HG02981 (cell line): ENCODE measurements around the gene UBE2D1.

Experiments
- ATAC-seq: cut with Tn5 transposase; IDR thresholded peaks from one replicate; pipeline ENCODE4 v1.9.1; 2021; ENCODE audit warnings: mild to moderate bottlenecking, moderate library complexity; ENCODE audit not compliant: unreplicated experiment

UBE2D1 gene

DNA sequence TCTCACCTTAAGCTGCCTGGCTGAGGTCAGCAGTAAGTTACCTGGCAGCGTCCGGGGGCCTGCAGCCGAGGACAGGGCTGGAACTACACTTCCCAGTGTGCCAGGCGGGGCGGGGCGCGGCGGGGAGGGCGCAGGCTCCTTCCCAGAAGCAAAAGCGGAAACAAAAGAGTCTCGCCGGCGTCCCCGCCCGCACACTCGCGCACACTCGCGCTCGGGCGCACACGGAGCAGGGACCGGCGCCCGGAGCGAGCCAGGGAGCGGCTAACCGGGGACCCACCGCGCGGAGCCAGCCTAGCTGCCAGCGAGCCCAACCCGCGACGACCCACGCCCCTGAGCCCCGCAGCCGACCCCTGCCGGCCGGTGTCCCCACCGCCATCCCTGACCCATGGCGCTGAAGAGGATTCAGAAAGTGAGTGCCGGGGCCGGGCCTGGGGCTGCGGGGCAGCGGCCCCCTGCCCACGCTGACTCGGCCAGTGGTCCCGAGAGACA is at the start of gene UBE2D1:
UBE2D1 (plus strand) TSS at position 190 of the 489 bp plus-strand sequence; CDS start at position 386, 196 bp downstream.
- peak; percentile 93 for ATAC-seq

DNA sequence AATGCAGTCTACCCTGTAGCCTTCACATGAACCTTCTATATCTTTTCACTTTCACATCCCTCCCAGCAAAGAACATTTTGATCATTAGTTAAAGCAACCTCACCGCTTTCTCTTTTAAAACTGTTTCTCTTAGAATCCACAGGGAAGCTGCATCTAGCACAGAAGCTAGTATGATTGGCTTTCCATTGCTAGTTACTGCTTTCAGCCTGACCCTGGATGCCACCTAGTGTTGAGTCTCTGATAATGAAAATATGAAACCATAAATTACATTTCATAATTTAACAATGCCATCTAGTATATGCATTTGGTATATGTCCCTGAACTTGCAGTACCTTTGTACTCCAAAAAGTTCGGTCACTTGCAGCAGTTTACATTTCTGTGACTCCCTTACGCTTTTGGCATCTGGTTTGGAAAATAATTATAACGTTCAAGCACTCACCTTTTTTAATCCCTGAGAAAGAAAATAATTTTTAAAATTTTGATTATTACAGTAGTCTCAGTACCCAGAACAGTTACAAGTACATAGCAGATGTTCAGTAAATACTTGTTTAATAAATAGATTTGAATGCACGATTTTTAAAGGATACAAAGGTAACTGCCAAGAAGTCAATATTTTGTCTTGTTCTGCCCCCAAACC is 43.1 kb upstream of the UBE2D1 start:
- ATAC-seq = peak; percentile 88

DNA sequence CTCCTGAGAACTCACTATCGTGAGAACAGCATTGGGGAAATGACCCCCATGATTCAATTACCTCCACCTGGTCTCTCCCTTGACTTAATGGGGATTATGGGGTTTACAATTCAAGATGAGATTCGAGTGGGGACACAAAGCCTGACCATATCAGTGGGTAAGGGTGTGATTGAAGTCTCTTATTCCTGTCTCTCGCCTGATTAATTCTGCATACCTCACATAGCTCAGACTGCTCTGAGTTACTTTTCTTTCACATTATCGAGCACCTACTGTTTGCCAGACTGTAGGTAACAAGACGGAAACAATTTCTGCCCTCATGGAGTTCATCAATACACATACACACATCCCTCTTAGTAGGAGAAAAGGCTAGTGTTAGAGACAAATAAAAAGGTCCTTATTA is 40.8 kb upstream of the UBE2D1 start:
- no peak for ATAC-seq

DNA sequence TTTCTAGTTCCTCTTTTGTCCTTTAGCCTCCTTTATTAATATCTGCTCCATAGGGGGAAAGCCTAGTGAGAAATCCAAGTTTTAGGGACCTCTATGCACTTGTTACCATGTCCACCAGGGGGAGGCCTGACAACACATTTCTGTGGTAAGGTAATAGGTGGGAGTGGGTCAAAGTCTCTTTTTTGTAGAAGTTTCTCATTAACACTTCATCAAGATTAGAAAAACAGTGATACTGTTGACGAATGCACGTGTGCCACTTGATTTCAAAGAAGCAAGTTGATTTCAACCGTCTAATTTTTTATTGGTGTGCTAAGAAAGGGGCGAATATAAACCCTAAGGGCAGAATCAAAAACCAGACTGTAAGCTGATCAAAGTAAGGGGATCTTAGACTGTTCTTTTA is 35.2 kb upstream of the UBE2D1 start:
- ATAC-seq = peak; percentile 86

DNA sequence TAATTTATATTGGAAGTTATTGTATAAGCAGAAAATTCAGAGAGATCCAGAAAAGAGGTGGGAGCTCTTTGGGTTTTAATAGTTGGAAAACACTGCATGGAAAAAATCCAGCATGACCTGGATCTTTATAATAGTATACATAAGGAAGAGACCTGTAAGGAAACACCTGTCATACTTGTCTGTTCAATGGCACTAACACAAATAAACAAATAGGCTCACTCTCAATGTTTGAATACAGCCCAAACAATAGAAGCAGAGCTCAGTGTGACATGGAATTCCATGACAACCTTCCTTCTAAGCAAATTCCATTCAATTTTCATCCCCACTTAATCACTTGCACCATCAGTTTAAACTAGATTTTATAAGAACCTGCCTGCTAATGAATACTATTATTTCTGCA is 34.1 kb upstream of the UBE2D1 start:
- no peak for ATAC-seq

GRCh38 chr10:58302254-58302653 is 32.6 kb upstream of the UBE2D1 start:
- ATAC-seq = no peak

DNA sequence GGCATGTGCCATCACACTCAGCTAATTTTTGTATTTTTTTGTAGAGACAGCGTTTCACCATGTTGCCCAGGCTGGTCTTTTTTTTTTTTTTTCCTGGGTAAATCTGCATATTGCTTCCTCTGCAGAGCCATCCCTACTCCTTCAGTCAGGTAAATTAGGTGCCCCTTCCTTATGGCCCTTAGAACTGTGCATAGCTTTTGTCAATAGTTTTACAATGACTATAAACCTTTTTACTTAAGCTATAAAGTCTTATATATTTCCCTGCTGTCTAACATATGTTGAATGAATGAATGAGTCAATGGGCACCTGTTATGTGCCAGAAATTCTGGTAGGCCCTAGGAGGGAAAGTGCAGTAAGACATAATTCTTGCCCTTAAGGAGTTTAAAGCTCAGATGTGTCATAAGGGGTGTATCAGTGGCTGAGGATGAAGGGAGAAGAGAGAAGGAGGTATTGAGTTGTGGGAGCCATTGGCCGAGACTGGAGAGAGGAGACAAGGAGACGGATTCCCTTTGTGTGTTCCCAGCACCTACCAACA is 30.6 kb upstream of the UBE2D1 start:
- ATAC-seq = no peak

DNA sequence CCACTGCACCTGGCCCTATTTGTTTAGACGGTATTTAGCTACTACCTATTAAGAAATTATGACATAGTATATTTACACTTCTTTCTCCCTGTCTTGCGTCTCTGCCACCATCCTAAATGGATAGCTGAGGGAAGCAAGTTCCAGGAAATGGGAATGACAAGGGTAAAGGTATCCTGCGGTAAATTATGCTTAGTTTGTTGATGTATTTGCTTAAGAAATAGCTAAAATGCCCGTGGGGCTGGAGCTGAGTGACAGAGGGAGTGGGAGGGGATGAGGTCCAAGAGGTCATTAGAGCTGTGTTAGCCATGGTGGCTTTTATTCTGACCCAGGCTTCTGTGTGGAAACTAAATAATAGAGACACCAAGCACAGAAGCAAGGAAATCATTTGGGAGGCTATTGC is 29.0 kb upstream of the UBE2D1 start:
- no peak for ATAC-seq

DNA sequence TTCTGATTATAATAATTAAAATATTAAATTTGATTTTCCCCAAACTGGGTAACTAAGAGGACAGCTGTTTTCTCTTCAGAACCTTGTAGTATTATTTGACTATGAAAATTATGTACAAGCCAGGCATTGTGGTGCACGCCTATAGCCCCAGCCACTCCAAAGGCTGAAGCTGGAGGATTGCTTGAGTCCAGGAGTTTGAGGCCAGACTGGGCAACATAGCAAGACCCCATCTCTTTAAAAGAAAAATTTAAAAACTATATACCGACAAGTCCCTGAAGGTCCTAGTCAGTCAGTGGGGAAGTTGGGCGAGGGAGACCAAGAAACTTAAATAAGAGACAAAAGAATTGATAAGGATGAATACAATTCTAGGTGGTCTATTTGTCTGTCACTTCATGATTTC is 27.1 kb upstream of the UBE2D1 start:
- ATAC-seq = no peak

DNA sequence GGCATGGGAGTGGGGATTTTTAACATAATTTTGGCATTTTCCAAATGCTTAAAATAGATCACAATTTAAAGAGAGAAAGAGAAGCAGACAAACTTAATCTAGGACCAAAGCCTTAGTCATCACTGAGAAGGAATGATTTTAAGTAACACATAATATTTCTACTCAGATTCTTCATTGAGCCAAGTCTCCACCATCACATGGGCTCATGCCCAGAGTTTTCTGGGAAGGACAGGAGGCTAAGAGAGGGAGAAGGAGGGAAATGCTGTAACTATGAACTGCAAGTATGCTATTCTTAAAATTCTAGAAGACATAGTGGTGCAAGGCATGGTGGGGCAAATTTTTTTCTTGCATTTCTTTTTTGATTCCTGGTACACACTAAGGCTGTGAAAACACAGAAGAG is 23.8 kb upstream of the UBE2D1 start:
- no peak for ATAC-seq

DNA sequence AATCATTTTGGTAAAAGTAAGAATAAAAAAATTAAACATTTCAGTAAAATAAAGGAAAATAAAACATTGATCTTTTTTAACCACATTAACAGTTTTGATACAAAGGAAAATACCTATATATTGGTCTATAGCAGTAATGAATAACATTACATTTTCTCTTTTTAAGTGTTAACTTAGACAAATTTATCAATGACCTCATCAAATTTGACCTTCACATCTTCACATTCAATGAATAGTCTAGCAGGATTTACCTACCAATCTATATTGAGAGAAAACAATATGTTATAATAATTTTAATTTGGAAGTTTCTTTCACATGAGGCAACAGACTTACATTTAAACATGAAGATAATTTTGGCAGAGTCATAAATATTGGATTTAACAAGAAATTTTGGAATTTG is 17.9 kb upstream of the UBE2D1 start:
- ATAC-seq = no peak

- no peak for ATAC-seq
Measured at GRCh38 chr10:58318346-58318745, 16.5 kb upstream of the UBE2D1 start.

GRCh38 chr10:58319599-58319998 is 15.2 kb upstream of the UBE2D1 start:
- ATAC-seq = no peak

- ATAC-seq = no peak
Measured at GRCh38 chr10:58320351-58321049, 14.3 kb upstream of the UBE2D1 start.

- ATAC-seq = peak; percentile 84
Measured at GRCh38 chr10:58322072-58322834, 12.6 kb upstream of the UBE2D1 start.

GRCh38 chr10:58322835-58323209 is 12.0 kb upstream of the UBE2D1 start:
- ATAC-seq = no peak

DNA sequence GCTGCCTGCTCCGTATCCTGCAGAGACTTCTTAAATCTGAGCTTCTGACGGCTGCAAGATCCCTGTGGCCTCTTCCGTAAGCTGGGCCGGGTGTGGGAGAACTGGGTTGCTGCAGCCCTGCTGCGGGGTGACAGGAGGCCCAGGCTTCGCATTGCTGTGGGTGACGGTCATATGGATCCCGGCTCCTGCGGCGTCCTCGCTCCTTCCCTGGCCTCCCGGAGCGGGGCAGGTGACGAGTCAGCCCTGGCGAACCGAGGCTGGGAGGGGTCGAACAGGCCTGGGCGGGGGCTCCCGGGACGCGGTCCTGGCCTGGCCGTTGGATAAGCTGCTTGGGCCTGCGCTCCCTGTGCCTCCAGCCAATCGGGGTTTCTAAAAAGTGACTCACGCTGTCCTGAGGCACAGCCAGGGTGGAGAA is 7.8 kb upstream of the UBE2D1 start:
- no peak for ATAC-seq

GRCh38 chr10:58328233-58328632 is 6.6 kb upstream of the UBE2D1 start:
- ATAC-seq = no peak

DNA sequence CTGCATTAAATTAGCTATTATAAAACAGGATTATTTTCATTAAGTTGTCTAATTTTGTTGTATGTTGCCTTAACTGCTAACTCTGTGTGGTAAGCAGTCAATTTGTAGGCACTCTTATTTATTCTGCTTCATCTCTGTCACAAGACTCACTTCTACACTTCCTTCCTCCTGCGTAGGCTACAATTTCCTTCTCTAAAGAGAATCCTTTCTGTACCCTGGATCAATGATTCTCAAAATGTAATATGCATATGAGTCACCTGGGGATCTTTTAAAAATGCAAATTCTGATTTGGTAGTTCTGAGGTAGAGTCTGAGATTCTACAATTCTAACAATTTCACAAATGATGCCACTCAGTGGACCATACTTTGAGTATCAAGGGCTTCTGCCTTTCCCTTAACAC is 4.4 kb upstream of the UBE2D1 start:
- ATAC-seq = no peak

GRCh38 chr10:58331646-58332045 is 3.2 kb upstream of the UBE2D1 start:
- ATAC-seq = no peak

DNA sequence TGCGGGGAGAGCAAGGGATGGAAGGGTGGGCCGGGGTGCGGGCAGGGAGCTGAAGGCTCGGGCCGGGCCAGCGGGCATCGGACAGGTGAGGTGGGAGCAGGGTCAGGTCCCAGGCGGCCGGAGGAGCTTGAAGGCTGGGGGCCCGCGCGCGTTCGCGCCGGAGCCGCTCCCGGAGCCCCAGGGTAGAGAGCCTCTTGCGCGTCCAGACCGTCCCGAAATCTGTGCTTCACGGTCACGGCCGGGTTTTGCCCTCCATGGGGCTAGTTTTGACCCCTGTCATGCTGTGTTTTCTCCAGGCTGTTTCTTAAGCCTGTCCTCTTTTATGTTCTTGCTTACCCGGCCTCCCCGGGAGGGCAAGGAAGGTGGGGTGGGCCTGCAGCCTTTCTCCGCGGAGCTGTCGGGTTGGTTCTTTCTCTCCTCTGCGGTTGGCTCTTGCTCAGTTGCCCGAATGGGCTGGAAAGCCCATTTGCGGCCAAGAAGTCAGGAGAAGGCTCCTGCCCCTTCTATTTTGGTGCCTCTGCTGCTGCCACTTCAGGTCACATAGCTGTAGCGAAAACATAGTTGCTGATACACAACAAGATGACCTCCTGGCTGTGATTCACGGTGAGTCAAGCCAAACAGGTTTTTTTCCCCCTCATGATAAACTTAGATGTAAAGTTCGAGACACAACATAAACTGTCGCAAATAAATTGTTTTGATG is 650 bp downstream of the UBE2D1 start:
- peak; percentile 41 for ATAC-seq
